Breast epithelium (tissue), 3 donors: Measurements from ENCODE around the gene TMPRSS5.

Source experiments
- CTCF ChIP-seq, 3 donors: fragments of 450-650 bp; IDR thresholded peaks; one replicate each; pipeline ENCODE4 v1.5.1; 2016 to 2017; ENCODE audit warnings: antibody characterized with exemption in 3 of 3, mild to moderate bottlenecking in 3 of 3, moderate library complexity in 3 of 3
- POLR2A ChIP-seq: fragments of 450-650 bp; IDR thresholded peaks from one replicate; pipeline ENCODE4 v1.6.1; 2016; ENCODE audit warnings: antibody characterized with exemption, mild to moderate bottlenecking, moderate library complexity
- POLR2AphosphoS5 ChIP-seq, 3 donors: sonication (generic); formaldehyde crosslinking; IDR thresholded peaks; one replicate each; pipeline ENCODE4 v1.6.1; 2017; ENCODE audit warnings: antibody characterized with exemption in 3 of 3

- TF ChIP-seq POLR2A: no peak
- no peak for TF ChIP-seq CTCF (IDR thresholded peaks at IDR 0.05)
- TF ChIP-seq POLR2AphosphoS5 (IDR thresholded peaks at IDR 0.05): no peak
Measured at GRCh38 chr11:113721462-113722066, 15.5 kb upstream of the TMPRSS5 start.
